PFSK-1 (cell line): ENCODE data around the gene GLRA1.

Experiments
- FOXP2 ChIP-seq: optimal IDR thresholded peaks from 2 replicates; pipeline ENCODE3; 2011; ENCODE audit warnings: borderline replicate concordance, control low read depth, inconsistent platforms; ENCODE audit not compliant: insufficient read depth; ENCODE audit errors: extremely low read length, extremely low read depth
- POLR2AphosphoS5 ChIP-seq: IDR thresholded peaks from 2 replicates; pipeline ENCODE4 v1.6.1; 2012; ENCODE audit warnings: low read depth, mild to moderate bottlenecking, control low read depth, low read length, moderate library complexity
- SIN3A ChIP-seq: IDR thresholded peaks from 2 replicates; pipeline ENCODE4 v1.6.1; 2012; ENCODE audit warnings: mild to moderate bottlenecking, low read length, moderate library complexity, borderline replicate concordance; ENCODE audit not compliant: insufficient read depth
- TAF1 ChIP-seq: IDR thresholded peaks from 2 replicates; pipeline ENCODE4 v1.6.1; 2012; ENCODE audit warnings: low read length, control low read depth, borderline replicate concordance; ENCODE audit not compliant: insufficient read depth
- TF ChIP-seq, protein P1 (sequence below), 2 experiments: IDR thresholded peaks; 2 replicates each; pipeline versions ENCODE4 v1.6.1 to v1.8.0; 2011 to 2012; ENCODE audit warnings: low read depth in 2 of 2, low read length in 2 of 2, control low read depth in 1 of 2, inconsistent platforms in 1 of 2, mild to moderate bottlenecking in 1 of 2, moderate library complexity in 1 of 2; ENCODE audit not compliant: insufficient read depth in 1 of 2

GLRA1 gene

DNA sequence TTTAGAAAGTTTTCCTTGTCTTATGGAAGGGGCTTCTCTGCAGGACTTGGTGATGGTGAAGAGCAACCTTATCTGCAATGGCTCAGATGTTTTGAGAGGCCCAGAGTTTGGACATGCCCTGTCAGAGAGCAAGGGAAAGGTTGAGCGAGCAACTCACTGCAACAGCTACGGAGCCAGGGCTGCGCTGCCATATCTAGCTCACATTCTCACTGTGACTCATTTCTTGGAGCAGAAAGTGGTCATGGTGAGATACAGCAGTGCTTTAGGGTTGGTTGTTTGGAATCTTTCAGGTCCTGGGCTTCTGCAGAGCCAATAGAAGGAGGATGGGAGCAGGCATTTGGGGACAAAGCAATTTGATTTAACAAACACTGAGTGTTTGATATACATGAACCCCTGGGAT is 12.3 kb downstream of the GLRA1 start:
- TF ChIP-seq FOXP2 (no peak), POLR2AphosphoS5 (no peak), TAF1 (no peak), SIN3A (no peak)
- TF ChIP-seq, protein P1, sequence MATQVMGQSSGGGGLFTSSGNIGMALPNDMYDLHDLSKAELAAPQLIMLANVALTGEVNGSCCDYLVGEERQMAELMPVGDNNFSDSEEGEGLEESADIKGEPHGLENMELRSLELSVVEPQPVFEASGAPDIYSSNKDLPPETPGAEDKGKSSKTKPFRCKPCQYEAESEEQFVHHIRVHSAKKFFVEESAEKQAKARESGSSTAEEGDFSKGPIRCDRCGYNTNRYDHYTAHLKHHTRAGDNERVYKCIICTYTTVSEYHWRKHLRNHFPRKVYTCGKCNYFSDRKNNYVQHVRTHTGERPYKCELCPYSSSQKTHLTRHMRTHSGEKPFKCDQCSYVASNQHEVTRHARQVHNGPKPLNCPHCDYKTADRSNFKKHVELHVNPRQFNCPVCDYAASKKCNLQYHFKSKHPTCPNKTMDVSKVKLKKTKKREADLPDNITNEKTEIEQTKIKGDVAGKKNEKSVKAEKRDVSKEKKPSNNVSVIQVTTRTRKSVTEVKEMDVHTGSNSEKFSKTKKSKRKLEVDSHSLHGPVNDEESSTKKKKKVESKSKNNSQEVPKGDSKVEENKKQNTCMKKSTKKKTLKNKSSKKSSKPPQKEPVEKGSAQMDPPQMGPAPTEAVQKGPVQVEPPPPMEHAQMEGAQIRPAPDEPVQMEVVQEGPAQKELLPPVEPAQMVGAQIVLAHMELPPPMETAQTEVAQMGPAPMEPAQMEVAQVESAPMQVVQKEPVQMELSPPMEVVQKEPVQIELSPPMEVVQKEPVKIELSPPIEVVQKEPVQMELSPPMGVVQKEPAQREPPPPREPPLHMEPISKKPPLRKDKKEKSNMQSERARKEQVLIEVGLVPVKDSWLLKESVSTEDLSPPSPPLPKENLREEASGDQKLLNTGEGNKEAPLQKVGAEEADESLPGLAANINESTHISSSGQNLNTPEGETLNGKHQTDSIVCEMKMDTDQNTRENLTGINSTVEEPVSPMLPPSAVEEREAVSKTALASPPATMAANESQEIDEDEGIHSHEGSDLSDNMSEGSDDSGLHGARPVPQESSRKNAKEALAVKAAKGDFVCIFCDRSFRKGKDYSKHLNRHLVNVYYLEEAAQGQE (IDR thresholded peaks at IDR 0.05; ENCODE audit: insufficient read depth in 1 of 2, low read depth in 2 of 2, low read length in 2 of 2): no peak

DNA sequence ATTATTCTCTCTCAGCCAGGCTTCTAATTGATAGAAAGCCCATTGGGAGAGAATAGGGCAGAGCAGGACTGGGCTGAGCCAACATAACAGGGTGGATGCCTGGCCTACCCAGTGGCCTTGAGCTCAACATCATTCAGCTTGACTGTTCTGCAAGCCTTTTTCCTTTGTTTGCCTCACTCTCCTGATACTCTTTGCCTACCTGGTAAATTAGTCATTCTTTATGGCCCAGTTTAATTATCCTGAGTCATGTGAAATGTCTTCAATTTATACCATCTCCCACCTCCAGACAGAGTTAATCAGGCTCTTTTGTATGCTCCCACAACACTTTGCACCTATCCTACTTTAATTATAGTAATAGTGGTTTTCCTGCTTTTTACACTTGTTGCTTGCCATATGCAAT is 13.6 kb downstream of the GLRA1 start:
- TF ChIP-seq TAF1 (no peak), POLR2AphosphoS5 (no peak), FOXP2 (no peak), SIN3A (no peak)
- TF ChIP-seq, protein P1 (IDR thresholded peaks at IDR 0.05; ENCODE audit: insufficient read depth in 1 of 2, low read depth in 2 of 2, low read length in 2 of 2): no peak

DNA sequence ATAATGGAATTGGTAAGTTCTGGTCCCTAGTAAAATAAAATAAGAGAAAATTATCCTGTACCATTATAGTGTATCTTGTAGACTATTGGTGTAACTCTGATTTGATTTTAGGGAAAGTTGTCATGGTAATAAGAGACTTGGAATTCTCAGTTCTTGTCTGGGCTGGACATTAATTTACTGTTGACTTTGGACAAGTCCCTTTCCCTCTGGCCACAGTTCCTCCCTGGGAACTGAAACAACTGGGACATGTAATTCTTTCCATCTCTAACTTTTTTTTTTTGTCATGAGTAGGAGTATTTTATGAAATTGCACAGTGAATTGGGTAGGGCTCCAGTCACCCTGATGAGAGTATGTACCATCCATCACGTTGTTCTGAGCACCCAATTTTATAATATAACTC is 15.0 kb downstream of the GLRA1 start:
- TF ChIP-seq TAF1 (no peak), SIN3A (no peak), POLR2AphosphoS5 (no peak), FOXP2 (no peak)
- TF ChIP-seq, protein P1 (IDR thresholded peaks at IDR 0.05; ENCODE audit: insufficient read depth in 1 of 2, low read depth in 2 of 2, low read length in 2 of 2): no peak

DNA sequence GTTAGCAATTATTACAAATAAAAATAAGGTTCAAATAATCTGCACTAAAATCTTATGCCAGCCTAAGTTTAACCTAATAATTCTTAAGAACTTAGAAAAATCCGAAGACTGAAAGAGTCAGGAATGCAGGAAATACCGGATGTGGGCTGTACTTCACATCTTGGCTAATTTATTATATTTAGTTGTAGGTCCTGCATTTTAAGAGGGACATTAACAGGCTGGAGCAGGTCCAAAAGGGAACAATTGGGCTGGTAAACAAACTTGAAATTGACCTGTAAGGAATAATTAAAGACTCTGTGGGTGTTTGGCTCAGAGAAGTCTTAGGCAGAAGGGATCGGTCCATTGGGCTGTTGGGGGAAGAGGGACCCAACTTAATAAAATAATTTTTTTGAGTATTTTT is 18.4 kb downstream of the GLRA1 start:
- no peak for TF ChIP-seq POLR2AphosphoS5
- TF ChIP-seq, protein P1 (IDR thresholded peaks at IDR 0.05; ENCODE audit: insufficient read depth in 1 of 2, low read depth in 2 of 2, low read length in 2 of 2): no peak
- TF ChIP-seq FOXP2: no peak
- no peak for TF ChIP-seq SIN3A
- no peak for TF ChIP-seq TAF1

DNA sequence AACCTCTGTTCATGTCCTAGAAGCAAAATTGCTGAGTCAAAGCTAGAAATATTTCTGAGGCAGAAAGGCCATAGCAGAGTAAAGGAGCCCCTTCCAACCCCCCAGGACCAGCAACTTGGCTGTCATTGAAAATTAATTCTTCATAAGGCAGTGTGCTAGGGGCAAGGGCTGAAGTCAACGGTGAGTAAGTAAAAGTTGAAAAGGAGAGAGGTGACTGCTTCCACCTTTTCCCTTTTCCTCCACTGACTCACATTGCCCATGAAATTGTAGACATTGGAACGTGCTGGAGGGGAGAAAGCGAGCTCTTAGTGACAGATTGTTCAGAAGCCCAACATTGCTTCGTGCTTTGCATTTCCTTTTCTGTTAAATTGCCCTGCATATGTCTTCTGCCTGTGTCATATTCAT is 19.1 kb downstream of the GLRA1 start:
- TF ChIP-seq POLR2AphosphoS5 (no peak), SIN3A (no peak), FOXP2 (no peak), TAF1 (no peak)
- TF ChIP-seq, protein P1 (IDR thresholded peaks at IDR 0.05; ENCODE audit: insufficient read depth in 1 of 2, low read depth in 2 of 2, low read length in 2 of 2): no peak
